Measurements from ENCODE around the gene ELOVL6.
"Not testable (repeated sequence)": the region's sequence is repeated elsewhere in the genome, so short reads cannot be mapped to it uniquely, and the experiment has no call there.

Gene ELOVL6, protein sequence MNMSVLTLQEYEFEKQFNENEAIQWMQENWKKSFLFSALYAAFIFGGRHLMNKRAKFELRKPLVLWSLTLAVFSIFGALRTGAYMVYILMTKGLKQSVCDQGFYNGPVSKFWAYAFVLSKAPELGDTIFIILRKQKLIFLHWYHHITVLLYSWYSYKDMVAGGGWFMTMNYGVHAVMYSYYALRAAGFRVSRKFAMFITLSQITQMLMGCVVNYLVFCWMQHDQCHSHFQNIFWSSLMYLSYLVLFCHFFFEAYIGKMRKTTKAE

DNA sequence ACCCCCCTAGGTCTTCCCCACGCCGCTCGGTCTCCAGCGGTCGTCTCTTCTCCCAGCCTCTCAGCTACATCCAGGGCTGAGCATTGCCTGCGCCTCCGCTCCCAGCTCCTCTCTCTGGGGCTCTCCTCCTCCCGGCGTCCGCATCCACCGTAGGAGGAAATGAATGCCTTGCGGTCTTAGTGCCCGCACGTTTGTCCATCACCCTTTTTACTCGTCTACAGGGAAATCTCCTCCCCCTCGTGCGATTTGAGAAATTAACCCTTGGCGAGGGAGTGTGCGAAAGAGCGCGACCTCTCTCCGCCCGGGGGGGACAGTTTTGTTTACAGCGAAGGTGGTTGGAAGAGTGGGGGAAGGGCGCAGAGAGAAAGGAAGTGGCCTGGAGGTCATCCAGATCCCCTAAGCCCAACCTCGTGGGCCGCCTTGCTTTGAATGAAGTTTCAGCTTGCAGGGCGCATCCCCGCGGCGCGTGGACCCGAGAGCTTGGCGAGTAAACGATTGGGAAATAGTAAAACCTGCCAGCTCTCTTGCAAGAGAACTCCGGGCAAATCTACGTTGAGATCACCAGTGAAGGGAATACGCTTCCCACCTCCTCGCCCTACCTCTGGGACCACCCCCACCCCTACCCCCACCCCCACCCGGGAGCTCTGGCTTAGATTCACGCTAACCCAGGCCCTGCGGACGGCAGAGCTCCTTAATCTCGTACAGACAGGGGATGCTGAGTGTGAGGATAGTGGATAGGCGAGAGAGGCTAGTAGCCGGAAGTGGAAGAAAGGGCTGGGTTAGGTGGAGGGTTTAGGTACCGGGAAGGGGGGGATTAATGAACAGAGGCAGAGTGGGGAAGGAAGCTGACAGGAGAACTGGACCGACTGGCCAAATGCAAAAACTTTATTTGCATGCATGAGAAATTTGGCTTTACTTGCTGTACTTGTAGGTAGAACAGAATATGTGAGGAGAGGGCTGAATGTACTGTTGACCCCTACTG, at the start of gene ELOVL6:
ELOVL6 (minus strand) TSS at position 181 of the 982 bp plus-strand sequence. CDS start 280 bp downstream, outside the sequence.
- peak; percentile 28 for DNase-seq

DNA sequence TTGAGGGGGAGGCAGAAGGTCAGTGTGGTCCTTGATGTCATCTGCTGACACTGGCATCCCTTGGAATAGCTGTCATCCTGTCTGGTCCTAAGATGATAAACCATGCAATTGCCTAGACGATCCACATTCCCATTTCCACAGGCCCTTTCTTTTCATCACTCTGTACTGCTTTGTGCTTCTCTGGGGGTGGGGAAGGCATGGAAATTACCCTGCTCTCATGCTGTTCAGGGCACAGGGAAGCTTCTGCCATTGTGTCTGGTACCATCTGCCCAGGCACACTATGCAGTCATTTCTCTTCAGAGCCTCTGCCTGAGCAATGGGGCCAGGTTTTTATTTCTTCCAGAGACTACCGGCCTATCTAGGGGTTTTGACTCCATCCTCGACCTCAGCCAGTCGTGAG, 49.7 kb upstream of the ELOVL6 start:
- no peak for DNase-seq

DNA sequence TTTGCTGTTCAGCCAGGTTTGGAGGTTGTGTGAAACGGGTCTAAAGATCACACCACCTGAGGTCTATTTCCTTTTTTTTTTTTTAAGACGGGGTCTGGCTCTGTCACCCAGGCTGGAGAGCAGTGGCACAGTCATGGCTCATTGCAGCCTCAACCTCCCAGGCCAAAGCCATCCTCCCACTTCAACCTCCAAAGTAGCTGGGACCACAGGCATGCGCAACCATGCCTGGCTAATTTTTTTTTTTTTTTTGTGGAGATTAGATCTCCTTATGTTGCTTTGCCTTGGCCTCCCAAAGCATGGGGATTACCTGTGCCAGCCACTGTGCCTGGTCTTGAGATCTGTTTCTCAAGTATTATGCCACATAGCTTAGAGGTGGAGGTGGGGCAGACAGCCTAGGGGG, 49.2 kb upstream of the ELOVL6 start:
- no peak for DNase-seq

DNA sequence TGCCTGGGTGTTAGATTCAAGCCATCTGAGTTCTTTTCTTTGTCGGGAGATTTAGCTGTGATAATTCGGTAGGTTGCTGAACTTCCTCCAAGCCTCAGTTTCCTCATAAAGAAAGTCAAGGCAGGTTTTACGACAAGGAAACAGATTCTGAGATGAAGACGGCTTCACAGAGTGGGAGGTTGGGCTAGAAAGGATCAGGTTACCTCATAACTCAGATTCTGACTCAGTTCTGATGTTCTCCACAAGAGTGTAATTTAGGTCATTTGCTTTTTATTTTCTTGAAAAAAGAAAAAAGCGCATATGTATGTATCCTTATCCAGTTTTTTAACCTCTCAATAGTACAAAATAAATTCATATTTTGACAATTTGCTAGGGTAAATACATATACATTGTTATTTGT, 47.2 kb upstream of the ELOVL6 start:
- DNase-seq, result no peak

DNA sequence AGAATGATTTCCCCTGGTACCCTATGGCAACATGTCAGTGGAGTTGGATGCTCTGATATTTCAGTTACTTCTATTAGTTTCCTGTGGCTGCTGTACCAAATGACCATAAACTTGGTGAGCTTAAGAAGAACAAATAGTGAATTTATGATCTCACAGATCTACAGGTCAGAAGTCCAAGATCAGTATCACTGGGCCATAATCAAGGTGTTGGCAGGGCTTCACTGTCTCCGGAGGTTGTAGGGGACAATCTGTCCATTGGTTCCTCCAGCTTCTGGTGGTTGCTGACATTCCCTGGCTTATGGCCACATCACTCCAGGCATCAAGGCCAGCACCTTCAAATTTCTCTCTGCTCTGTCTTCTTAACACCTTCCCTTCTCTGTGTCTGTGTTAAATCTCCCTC, 37.9 kb upstream of the ELOVL6 start:
- DNase-seq, result no peak

DNA sequence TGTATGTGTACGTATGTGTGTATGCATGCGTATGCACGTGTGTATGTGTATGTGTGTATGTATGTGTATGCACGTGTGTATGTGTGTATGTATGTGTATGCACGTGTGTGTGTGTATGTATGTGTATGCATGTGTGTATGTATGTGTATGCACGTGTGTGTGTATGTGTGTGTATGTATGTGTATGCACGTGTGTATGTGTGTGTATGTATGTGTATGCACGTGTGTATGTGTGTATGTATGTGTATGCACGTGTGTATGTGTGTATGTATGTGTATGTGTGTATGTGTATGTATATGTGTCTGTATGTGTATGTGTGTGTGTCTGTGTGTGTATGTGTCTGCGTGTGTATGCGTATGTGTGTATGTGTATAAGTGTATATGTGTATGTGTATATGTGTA, 35.2 kb upstream of the ELOVL6 start:
- DNase-seq, result not testable (repeated sequence)

DNA sequence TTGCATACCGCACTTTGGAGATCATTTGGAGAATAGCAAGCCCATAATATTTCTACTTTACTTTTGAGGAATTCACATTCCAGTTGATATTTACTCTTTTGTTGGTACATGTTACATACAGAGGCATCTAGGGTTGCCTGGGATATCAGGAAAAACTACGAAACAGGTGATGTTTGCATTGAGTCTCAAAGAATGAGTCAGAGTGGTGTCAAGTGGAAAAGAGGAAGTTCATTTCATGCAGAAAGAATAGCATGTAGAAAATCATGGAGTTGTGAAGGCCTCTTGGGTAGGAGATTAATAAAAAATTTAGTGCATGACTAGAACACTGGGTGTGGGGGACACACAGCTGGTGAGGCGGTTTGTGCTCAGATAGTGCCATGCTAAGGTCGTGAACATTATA, 33.5 kb upstream of the ELOVL6 start:
- DNase-seq, result no peak

DNA sequence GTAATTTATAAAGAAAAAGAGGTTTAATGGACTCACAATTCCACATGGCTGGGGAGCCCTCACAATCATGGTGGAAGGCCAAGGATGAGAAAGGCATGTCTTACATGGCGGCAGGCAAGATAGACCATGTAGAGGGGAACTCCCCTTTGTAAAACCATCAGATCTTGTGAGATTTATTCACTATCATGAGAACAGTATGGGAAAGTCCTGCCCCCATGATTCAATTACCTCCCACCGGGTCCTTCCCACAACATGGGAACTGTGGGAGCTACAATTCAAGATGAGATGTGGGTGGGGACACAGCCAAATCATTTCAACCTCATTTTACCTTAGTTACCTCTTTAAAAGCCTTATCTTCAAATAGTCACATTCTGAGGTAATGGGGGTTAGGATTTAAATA, 30.9 kb upstream of the ELOVL6 start:
- no peak for DNase-seq

DNA sequence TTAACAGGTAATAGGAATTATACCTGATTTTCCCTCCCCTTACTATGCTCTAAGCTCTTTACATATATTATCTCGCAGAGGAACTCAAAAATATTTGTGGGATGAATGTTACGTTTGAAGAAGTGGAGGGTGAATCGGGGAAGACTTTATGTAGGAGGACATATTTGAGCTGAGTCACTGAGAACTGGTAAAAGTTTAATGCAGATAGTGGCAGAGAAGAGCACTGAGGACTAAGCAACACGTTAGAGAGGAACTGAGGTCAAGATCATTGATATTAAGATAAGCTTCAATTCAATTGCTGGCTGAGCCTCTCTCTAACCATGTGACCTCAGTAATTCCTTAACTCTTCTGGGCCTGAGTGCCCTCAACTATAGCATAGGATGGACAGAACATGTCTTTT, 26.4 kb upstream of the ELOVL6 start:
- no peak for DNase-seq

DNA sequence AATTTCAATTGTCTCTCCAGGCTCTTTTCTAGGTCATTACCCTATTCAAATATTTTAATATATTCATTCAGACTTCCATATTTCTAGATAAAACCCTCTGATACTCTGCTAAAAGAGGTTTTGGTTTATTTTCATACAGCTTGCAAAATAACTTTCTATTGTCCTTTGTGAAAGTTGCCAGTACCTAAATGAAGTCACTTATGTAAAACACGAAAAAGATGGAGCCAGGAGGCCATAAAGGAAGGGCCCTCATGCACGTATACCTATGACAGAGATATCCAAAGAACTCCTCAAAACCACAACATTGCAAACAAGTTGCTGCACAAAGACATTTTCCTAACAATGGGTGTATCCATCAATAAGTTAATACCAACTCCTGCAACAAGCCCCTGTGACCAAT, 25.7 kb upstream of the ELOVL6 start:
- DNase-seq, result no peak

DNA sequence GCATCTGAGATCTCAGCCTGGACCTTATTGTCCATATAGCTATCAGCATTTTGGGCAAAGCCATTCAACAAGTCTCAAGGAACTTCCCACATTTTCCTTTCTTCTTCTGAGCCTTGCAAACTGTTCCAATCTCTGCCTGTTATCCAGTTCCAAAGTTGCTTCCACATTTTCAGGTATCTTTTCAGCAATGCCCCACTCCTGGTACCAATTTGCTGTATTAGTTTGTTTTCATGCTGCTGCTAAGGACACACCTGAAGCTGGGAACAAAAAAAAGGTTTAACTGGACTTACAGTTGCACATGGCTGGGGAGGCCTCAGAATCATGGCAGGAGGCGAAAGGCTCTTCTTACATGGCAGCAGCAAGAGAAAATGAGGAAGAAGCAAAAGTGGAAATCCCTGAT, 20.5 kb upstream of the ELOVL6 start:
- DNase-seq, result not testable (repeated sequence)

DNA sequence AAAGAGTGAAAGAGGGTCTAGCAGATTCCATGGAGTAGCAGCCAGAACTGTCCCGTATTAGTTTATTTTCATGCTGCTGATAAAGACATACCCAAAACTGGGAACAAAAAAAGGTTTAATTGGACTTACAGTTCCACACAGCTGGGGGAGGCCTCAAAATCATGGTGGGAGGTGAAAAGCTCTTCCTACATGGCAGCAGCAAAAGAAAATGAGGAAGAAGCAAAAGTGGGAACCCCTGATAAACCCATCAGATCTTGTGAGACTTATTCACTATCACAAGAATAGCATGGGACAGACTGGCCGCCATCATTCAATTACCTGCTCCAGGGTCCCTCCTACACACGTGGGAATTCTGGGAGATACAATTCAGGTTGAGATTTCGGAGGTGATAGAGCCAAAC, 18.8 kb upstream of the ELOVL6 start:
- not testable (repeated sequence) for DNase-seq

DNA sequence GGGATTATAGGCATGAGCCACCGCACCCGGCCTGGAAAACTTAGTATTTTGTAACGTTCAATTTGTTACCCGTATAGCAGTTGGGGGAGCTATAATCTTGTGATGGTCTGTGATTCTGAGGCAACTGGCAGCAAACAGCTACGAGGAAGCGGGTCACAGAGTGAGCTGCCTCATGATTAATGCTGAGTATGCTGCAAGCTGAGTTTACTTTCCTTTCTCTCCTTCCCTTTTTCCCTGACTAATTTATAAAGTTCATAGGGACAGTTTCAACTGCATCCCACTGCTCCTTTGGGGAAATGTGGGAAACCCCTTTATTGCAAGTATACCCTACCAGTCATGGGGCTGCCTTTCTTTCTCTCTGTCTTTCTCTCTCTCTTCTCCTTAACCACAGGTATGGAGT, 17.7 kb upstream of the ELOVL6 start:
- DNase-seq, result no peak

DNA sequence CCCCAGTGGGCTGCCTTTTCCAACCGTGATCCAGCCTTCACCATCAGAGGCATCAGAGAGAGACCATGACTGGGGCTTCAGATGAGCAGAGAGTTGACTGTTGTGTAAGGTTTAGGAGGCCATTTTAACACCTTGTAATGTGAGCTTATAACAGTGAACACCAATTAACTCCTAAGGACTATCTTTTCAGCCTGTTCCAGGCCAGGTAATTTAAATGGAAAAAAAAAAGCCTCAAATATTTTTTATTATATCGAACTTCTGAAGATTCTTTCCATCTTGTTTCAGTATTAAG, 13.3 kb upstream of the ELOVL6 start:
- no peak for DNase-seq

DNA sequence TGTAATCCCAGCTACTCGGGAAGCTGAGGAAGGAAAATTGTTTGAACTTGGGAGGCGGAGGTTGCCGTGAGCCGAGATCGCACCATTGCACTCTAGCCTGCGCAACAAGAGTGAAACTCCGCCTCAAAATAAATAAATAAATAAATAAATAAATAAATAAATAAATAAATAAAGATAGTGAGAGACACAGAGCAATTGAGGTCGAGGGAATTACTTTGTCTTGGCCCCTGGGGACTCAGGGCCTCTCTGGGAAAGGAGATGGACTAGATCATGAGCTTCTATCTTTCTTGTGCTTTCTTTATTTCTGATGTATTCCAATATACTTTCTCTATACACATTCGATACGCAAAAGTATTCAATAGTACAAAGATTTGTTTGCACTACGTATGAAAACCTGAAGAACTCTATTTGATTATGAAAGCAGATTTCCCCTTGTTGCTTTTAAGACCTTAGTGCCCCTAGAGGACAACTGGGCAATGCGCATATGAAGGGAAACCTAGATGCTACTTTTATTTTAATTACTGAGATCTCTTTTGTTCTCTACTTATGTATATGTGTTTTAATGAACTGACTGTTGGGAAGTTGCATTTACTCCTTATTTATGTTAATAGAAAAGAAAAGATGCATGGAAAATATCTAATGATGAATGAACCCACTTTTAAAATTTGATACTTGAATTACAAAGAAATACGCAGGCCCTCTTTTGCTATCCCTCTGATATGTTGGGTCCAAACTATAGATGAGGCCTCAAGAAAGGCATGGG, 12.8 kb upstream of the ELOVL6 start:
- DNase-seq, result peak; percentile 64

DNA sequence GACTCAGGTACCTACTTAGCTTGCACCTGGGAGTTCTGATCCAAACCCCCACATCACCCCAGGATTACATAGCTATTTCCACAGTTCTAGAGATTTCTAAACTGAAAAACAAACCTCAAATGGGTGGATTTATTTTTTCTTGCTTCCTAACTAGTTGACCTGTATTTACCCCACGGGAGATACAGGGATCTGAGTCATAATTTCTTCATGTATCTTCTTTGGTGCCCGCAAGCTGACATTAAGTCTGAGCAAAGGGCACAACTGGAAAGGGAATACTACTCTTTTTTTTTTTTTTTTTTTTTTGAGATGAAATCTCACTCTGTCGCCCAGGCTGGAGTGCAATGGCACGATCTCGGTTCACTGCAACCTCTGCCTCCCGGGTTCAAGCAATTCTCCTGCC, 10.0 kb upstream of the ELOVL6 start:
- DNase-seq, result no peak

DNA sequence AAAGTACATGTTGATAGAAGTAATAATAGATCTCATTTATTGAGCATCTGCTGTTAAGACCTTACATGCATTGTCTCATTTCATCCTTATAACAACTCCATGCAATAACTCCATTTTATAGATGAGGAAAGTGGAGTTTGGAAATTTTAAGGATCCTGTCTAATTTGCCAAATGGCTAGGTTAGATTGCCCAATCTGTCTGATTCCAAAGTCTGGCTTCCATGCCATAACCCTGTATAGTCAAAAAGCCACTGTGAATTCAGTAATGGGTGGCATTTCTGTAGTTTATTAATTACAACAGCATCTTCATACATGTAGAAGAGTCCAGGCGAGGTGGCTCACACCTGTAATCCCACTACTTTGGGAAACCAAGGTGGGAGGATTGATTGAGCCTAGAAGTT, 8.8 kb upstream of the ELOVL6 start:
- DNase-seq, result no peak

DNA sequence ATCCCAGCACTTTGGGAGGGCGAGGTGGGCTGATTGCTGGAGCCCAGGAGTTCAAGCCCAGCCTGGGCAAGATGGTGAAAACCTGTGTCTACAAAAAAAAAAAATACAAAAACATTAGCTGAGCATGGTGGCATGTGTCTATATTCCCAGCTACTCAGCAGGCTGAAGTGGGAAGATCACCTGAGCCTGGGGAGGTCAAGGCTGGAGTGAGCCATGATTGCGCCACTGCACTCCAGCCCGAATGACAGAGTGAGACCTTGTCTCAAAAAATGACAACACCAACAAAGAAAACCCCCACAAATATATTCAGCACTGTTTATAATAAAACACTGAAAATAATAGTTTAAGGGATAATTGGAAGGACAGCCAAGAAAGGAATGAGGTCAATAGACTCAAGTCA, 3.6 kb upstream of the ELOVL6 start:
- DNase-seq, result no peak

DNA sequence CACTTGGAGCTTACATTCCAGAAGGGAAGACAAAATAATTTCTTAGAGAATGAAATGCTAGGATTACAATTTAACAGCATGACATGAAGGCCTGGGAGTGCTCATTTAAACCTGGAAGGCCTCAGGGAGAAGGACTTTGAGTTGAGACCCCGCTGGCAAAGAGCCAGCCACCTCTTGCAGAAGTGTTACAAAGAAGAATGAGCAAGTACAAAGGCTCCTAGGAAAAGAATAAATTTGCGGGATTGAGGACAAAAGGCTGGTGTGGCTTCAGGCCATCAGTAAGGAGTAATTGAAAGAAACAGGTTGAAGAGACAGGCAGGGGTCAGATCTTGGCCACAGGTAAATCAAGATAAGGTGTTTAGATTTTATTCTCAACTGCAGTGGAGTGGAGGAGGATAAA, 3.1 kb upstream of the ELOVL6 start:
- no peak for DNase-seq

DNA sequence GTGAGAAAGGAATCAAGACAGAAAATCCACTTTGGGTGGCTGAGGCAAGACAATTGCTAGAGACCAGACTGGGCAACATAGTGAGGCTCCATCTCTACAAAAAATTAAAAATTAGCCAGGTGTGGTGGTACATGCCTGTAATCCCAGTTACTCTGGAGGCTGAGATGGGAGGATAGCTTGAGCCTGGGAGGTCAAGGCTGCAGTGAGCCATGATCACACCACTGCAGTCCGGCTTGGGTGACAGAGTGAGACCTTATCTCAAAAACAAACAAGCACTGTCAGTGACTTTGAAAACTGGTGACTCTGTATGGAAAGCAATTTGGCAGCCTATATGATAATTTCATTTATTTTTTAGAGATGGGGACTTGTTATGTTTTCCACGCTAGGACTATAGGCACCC, 2.3 kb upstream of the ELOVL6 start:
- DNase-seq, result no peak

DNA sequence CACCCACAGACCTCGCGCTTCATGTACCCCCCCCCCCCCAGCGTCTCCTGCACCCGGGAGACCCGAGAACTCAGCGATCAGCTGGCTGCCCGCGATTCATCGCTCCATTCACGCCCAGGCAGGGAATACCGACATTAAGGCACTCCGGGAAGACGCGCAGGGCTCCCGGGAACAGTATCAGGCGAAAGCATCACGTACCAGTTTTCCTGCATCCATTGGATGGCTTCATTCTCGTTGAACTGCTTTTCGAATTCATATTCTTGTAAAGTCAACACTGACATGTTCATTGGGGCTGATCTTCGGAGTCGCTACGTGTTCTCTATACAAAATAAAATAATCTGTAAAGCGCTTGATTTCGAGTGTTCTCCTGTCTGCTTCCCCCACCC, 373 bp downstream of the ELOVL6 start:
- no peak for DNase-seq

DNA sequence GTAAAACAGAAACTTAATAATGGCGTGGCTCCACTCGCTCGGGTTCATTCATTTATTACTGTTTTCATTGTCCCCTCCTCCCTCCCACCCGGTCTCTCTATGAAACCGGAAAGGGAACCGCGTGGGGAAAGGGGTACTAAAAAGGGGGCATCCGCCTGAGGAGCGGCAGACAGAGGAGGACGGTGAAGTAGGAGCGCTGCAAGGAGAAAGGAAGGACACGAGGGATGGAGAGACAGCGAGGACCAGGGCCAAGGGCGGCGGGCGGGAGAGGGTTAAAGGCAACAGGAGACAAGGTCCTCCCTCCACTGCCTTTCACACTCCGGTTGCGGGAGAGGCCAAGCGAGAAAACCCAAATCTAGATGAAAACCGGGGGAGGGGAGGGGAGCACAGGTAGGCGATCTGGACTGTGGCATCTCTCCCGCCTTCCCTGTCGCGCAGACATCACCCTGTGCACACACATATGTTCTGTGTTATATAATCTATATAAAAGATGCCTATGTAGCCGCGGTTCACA, 829 bp downstream of the ELOVL6 start:
- DNase-seq, result peak; percentile 48

DNA sequence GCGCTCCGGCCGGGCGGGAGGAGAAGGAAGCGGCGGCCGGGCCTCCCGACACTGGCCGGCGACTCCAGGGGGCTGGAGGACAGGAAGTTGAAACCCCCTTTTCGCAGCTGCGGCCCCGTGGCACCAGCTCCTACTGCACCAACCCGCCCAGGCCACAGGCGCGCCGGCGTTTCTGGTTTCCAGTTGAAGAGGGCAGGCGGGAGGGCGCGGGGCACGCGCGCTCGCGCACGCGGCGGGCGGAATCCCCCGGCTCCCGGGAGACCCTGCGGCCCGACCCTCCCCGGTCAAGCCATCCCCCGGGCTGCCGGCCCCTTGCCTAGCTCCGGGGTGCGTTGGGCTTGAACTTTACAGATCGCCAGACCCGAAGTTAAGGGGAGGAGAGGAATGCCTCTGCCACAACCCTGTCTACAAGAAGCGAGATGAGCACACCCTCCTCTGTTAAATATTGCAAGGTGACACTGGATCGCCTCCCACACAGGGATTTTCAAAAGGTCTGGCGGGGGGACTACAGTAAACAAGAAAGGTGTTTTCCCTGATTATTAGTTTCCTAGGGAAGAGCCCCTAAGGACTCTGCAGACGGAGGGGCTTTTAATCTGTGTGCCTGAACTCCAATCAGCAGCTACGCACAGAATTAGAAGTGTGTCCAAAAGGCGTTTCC, 1.4 kb downstream of the ELOVL6 start:
- DNase-seq, result peak; percentile 62

All from CD4-positive, alpha-beta T cell treated with Interleukin-21 for 1 hour (primary cell).